H9 (cell line): ENCODE data around the gene VPS16. TPM values are rescaled to one million over a fixed set of nuclear protein-coding genes. Genes with fewer than 3 reads are reported as not detected.
"Not testable (repeated sequence)": the region's sequence is repeated elsewhere in the genome, so short reads cannot be mapped to it uniquely, and the experiment has no call there.

Experiments used
- DNase-seq: peaks from one replicate; pipeline ENCODE4 v3.0.0-alpha.2; 2017
- H2AFZ ChIP-seq: one replicate; pipeline ENCODE4 v1.6.1; 2013; ENCODE audit warnings: mild to moderate bottlenecking, low read length, control low read depth, moderate library complexity
- H2AK5ac ChIP-seq: 2 replicates; pipeline ENCODE4 v1.6.1; 2013; ENCODE audit warnings: low read length, control low read depth, mixed read lengths; ENCODE audit not compliant: insufficient read length
- H2BK120ac ChIP-seq: one replicate; pipeline ENCODE4 v1.6.1; 2013; ENCODE audit warnings: low read depth, mild to moderate bottlenecking, low read length, control low read depth, inconsistent platforms; ENCODE audit not compliant: poor library complexity, severe bottlenecking
- H2BK12ac ChIP-seq: 2 replicates; pipeline ENCODE4 v1.6.1; 2013; ENCODE audit warnings: low read length, control low read depth, mixed read lengths, low read depth; ENCODE audit not compliant: insufficient read length
- H2BK15ac ChIP-seq: 2 replicates; pipeline ENCODE4 v1.6.1; 2013; ENCODE audit warnings: low read depth, low read length, control low read depth
- H2BK20ac ChIP-seq: one replicate; pipeline ENCODE4 v1.6.1; 2013; ENCODE audit warnings: low read depth, mild to moderate bottlenecking, low read length, control low read depth, inconsistent platforms; ENCODE audit not compliant: poor library complexity, severe bottlenecking
- H2BK5ac ChIP-seq: 2 replicates; pipeline ENCODE4 v1.6.1; 2013; ENCODE audit warnings: low read length, control low read depth, mixed read lengths; ENCODE audit not compliant: insufficient read length
- H3K14ac ChIP-seq: 2 replicates; pipeline ENCODE4 v1.6.1; 2013; ENCODE audit warnings: low read length, control low read depth; ENCODE audit not compliant: insufficient read depth
- H3K18ac ChIP-seq: 2 replicates; pipeline ENCODE4 v1.6.1; 2013; ENCODE audit warnings: low read depth, mild to moderate bottlenecking, mixed read lengths, low read length, control low read depth; ENCODE audit not compliant: insufficient read length
- H3K23ac ChIP-seq: 2 replicates; pipeline ENCODE4 v1.6.1; 2013; ENCODE audit warnings: low read length, control low read depth, mixed read lengths, low read depth; ENCODE audit not compliant: insufficient read length
- H3K23me2 ChIP-seq: 2 replicates; pipeline ENCODE4 v1.6.1; 2013; ENCODE audit warnings: low read depth, mild to moderate bottlenecking, mixed read lengths, low read length, control low read depth; ENCODE audit not compliant: insufficient read length, poor library complexity, severe bottlenecking
- H3K27ac ChIP-seq: 2 replicates; pipeline ENCODE4 v1.5.1; 2013; ENCODE audit warnings: low read length, control low read depth, mixed read lengths, low read depth; ENCODE audit not compliant: insufficient read length
- H3K27me3 ChIP-seq: 2 replicates; pipeline ENCODE4 v1.6.1; 2013; ENCODE audit warnings: low read length, control low read depth, inconsistent platforms; ENCODE audit not compliant: insufficient read depth
- H3K4ac ChIP-seq: 2 replicates; pipeline ENCODE4 v1.6.1; 2013; ENCODE audit warnings: low read depth, mild to moderate bottlenecking, control low read depth, inconsistent platforms, low read length, moderate library complexity
- H3K4me1 ChIP-seq: 2 replicates; pipeline ENCODE4 v1.6.1; 2013; ENCODE audit warnings: low read length, control low read depth, inconsistent platforms; ENCODE audit not compliant: insufficient read depth
- H3K4me2 ChIP-seq: 2 replicates; pipeline ENCODE4 v1.6.1; 2013; ENCODE audit warnings: low read length, control low read depth, mixed read lengths; ENCODE audit not compliant: insufficient read length, insufficient read depth
- H3K56ac ChIP-seq: 2 replicates; pipeline ENCODE4 v1.6.1; 2013; ENCODE audit warnings: low read depth, mild to moderate bottlenecking, mixed read lengths, low read length, control low read depth; ENCODE audit not compliant: insufficient read length
- H3K79me1 ChIP-seq: 2 replicates; pipeline ENCODE4 v1.6.1; 2013; ENCODE audit warnings: low read depth, mild to moderate bottlenecking, moderate library complexity, low read length, control low read depth, inconsistent platforms; ENCODE audit not compliant: insufficient read depth, poor library complexity, severe bottlenecking
- H3K79me2 ChIP-seq: 2 replicates; pipeline ENCODE4 v1.6.1; 2013; ENCODE audit warnings: low read length, control low read depth, inconsistent platforms; ENCODE audit not compliant: insufficient read depth
- H3K9ac ChIP-seq: 2 replicates; pipeline ENCODE4 v1.6.1; 2013; ENCODE audit warnings: low read length, control low read depth, mixed read lengths; ENCODE audit not compliant: insufficient read length; ENCODE audit errors: extremely low read depth
- H3K9me3 ChIP-seq: one replicate; pipeline ENCODE4 v1.6.1; 2013; ENCODE audit warnings: low read depth, low read length, inconsistent platforms; ENCODE audit not compliant: control insufficient read depth
- H3T11ph ChIP-seq: one replicate; pipeline ENCODE4 v1.6.1; 2013; ENCODE audit warnings: mild to moderate bottlenecking, low read length, control low read depth, inconsistent platforms
- H4K20me1 ChIP-seq: one replicate; pipeline ENCODE4 v1.6.1; 2013; ENCODE audit not compliant: control insufficient read depth, insufficient read length, insufficient read depth
- H4K5ac ChIP-seq: 2 replicates; pipeline ENCODE4 v1.6.1; 2013; ENCODE audit warnings: low read depth, mild to moderate bottlenecking, mixed read lengths, low read length, control low read depth; ENCODE audit not compliant: insufficient read length
- H4K8ac ChIP-seq: replicated peaks from 2 replicates; pipeline ENCODE4 v1.6.1; 2013; ENCODE audit warnings: low read length, control low read depth, mixed read lengths, low read depth; ENCODE audit not compliant: insufficient read length
- H4K91ac ChIP-seq: 2 replicates; pipeline ENCODE4 v1.6.1; 2013; ENCODE audit warnings: low read depth, mild to moderate bottlenecking, moderate library complexity, mixed read lengths, low read length, control low read depth; ENCODE audit not compliant: insufficient read length
- H3K27ac Mint-ChIP-seq, 3 experiments: 2 replicates in 2 of 3; 3 replicates in 1 of 3; pipeline ENCODE4 v1.8.0; 2020 to 2021; ENCODE audit warnings: mixed read lengths in 3 of 3, mild to moderate bottlenecking in 1 of 3, moderate library complexity in 1 of 3
- H3K27me3 Mint-ChIP-seq: 2 replicates; pipeline ENCODE4 v1.8.0; 2021; ENCODE audit warnings: low read depth, mild to moderate bottlenecking, moderate library complexity, mixed read lengths
- H3K36me3 Mint-ChIP-seq, 3 experiments: 2 replicates in 2 of 3; 3 replicates in 1 of 3; pipeline ENCODE4 v1.8.0; 2020 to 2021; ENCODE audit warnings: low read depth in 3 of 3, mixed read lengths in 3 of 3; ENCODE audit not compliant: insufficient read depth in 1 of 3
- H3K4me1 Mint-ChIP-seq, 2 experiments: 2 replicates each; pipeline ENCODE4 v1.8.0; 2020; ENCODE audit warnings: mixed read lengths in 2 of 2
- H3K4me3 Mint-ChIP-seq, 2 experiments: 2 replicates in 1 of 2; 3 replicates in 1 of 2; pipeline ENCODE4 v1.8.0; 2020 to 2021; ENCODE audit warnings: mild to moderate bottlenecking in 2 of 2, mixed read lengths in 2 of 2, moderate library complexity in 1 of 2
- H3K9me3 Mint-ChIP-seq, 2 experiments: 2 replicates in 1 of 2; 3 replicates in 1 of 2; pipeline ENCODE4 v1.8.0; 2020; ENCODE audit warnings: mild to moderate bottlenecking in 2 of 2, mixed read lengths in 2 of 2, moderate library complexity in 1 of 2
- CTCF ChIP-seq: fragments of 200-600 bp; sonication (generic); conservative IDR thresholded peaks from 3 replicates; pipeline ENCODE4 v1.8.0; 2021; ENCODE audit warnings: antibody characterized with exemption, mild to moderate bottlenecking
- WGBS: extraction: QIAGEN DNeasy Blood & Tissue Kit; methylation state at CpG from one replicate; pipeline ENCODE4 v1.1.7; 2013; ENCODE audit warnings: missing lambda C conversion rate, low lambda C conversion rate, mixed read lengths; ENCODE audit not compliant: insufficient read length; ENCODE audit errors: extremely low coverage; 5-methylcytosine and 5-hydroxymethylcytosine counted together
- total RNA-seq: library from RNA; stranded (reverse); gene quantifications from 2 replicates; pipeline ENCODE4 v1.2.1, GENCODE V29; 2021

Gene VPS16
- total RNA-seq, 1 experiment from 2014 or later: 32.1 TPM

GRCh38 chr20:2807019-2807418, 33.5 kb upstream of the VPS16 start:
- peaks cover 38% of the 10 kb centered on the region for H3K27me3 ChIP-seq
- peaks cover 11 to 19% of the 10 kb centered on the region in 2 experiments for H3K4me1 Mint-ChIP-seq
- WGBS: no CpG with 5 or more reads among the region's 4 CpGs

GRCh38 chr20:2807929-2808328, 32.6 kb upstream of the VPS16 start:
- not testable (repeated sequence) for H3K9ac ChIP-seq, H4K5ac ChIP-seq, H2AK5ac ChIP-seq, H3K27ac ChIP-seq, H4K91ac ChIP-seq, H3K23me2 ChIP-seq, H3K27ac Mint-ChIP-seq, H3K79me2 ChIP-seq, H3K23ac ChIP-seq, H4K20me1 ChIP-seq, H2BK20ac ChIP-seq, H3K4me3 Mint-ChIP-seq, H3K79me1 ChIP-seq, H3K4me1 ChIP-seq, H3K4me2 ChIP-seq, H3K56ac ChIP-seq, H2BK5ac ChIP-seq, H2AFZ ChIP-seq, H2BK12ac ChIP-seq, H3K14ac ChIP-seq, H2BK15ac ChIP-seq, H3T11ph ChIP-seq, DNase-seq, H3K36me3 Mint-ChIP-seq, H3K18ac ChIP-seq, H4K8ac ChIP-seq, H3K9me3 ChIP-seq, H3K4ac ChIP-seq, H2BK120ac ChIP-seq
- Mint-ChIP-seq H3K4me1 (peaks cover 11 to 17% of the 10 kb centered on the region in 2 experiments), H3K9me3 (peaks cover 8 to 14% of the 10 kb centered on the region in 2 experiments), H3K27me3 (peaks cover 72% of the 10 kb centered on the region)
- peaks cover 31% of the 10 kb centered on the region for H3K27me3 ChIP-seq
- no CpG with 5 or more reads among the region's 9 CpGs for WGBS

More at GRCh38 chr20:2807019-2807418, 33.5 kb upstream of the VPS16 start:
- Histone ChIP-seq H3K18ac (no peak overlapping the region), H4K8ac (no peak overlapping the region), H3K79me2 (no peaks in the 10 kb centered on the region), H3K14ac (no peak overlapping the region), H3K23ac (no peak overlapping the region), H3K9me3 (no peaks in the 10 kb centered on the region), H3T11ph (no peak overlapping the region), H2BK15ac (no peak overlapping the region), H2BK5ac (no peak overlapping the region), H3K4me1 (peaks cover 7% of the 10 kb centered on the region; the same call in 1 of the 2 replicates), H2AFZ (no peak overlapping the region), H4K5ac (no peak overlapping the region), H3K23me2 (no peaks in the 10 kb centered on the region), H3K4ac (no peak overlapping the region), H4K91ac (no peak overlapping the region), H3K9ac (no peak overlapping the region), H4K20me1 (no peaks in the 10 kb centered on the region), H3K79me1 (no peaks in the 10 kb centered on the region), H2BK12ac (no peak overlapping the region), H3K4me2 (no peak overlapping the region), H3K27ac (no peak overlapping the region), H2BK120ac (no peak overlapping the region), H2AK5ac (no peak overlapping the region), H3K56ac (no peak overlapping the region), H2BK20ac (no peak overlapping the region)
- H3K36me3 Mint-ChIP-seq: no peaks in the 10 kb centered on the region; a peak in 1 of 7 replicates
- no peak overlapping the region for H3K4me3 Mint-ChIP-seq
- H3K9me3 Mint-ChIP-seq: peaks cover 3 to 7% of the 10 kb centered on the region in 2 experiments; a peak in 3 of 5 replicates
- DNase-seq: no peak
- no peak for TF ChIP-seq CTCF
- peaks cover 76% of the 10 kb centered on the region for H3K27me3 Mint-ChIP-seq
- H3K27ac Mint-ChIP-seq: no peak overlapping the region
